SU-DHL-6 (cell line): ENCODE measurements around the gene EYS.

Source experiments
- CTCF ChIP-seq: fragments of 200-600 bp; sonication (generic); IDR thresholded peaks from one replicate; pipeline ENCODE4 v1.5.1; 2017; ENCODE audit warnings: antibody characterized with exemption, mild to moderate bottlenecking, low read length, moderate library complexity; ENCODE audit not compliant: insufficient read depth, poor library complexity, severe bottlenecking
- EZH2phosphoT487 ChIP-seq: fragments of 200-600 bp; sonication (generic), shearing (Covaris generic); conservative IDR thresholded peaks from 2 replicates; pipeline ENCODE4 v1.6.1; 2018; ENCODE audit warnings: mild to moderate bottlenecking, antibody characterized with exemption, low read length, moderate library complexity, mixed read lengths

- TF ChIP-seq CTCF (no peak), EZH2phosphoT487 (no peak)
These were observed 2023.9 kb downstream of the EYS start for GRCh38 chr6:63683071-63683603.
